GM12801 (cell line): ENCODE data around the gene DBNDD2.

Experiments used
- TF ChIP-seq, protein P1 (sequence below): IDR thresholded peaks from one replicate; pipeline ENCODE4 v1.5.1; 2011; ENCODE audit warnings: control low read depth; ENCODE audit not compliant: insufficient read length; ENCODE audit errors: extremely low read depth

DBNDD2 gene

DNA sequence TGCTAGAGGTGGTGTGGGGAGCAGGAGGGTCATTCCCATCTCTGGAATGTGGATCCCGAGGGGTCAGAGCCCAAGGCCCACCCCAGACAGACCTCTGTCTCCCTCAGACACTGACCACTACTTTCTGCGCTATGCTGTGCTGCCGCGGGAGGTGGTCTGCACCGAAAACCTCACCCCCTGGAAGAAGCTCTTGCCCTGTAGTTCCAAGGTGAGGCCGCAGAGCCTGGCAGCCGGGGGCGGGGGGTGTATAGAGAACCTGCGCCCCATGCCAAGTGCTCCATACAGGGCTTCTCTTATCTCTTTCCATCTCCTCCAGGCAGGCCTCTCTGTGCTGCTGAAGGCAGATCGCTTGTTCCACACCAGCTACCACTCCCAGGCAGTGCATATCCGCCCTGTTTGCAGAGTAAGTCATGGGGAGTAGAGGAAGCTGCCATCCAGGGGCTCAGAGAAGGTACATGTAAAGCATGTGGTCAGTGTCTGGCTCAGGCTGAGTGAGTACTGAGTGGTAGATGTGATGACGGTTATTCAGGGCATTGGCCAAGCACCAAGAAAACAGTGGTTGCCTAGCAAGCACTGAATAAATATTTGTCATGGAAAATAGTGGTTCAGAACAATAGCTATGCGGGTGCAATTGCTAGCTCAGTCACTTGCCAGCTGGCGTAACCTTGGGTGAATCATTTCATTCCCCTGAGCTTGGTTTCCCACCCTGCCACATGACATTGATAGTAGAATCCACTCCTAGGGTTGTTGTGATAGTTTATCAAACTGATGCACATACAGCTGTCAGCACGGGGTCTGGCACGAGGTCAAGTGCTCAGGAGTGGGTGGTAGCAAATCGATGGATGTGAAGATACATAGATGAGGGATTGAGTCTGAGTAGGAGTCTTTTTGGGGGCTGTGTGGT is 11.4 kb downstream of the DBNDD2 start:
- TF ChIP-seq, protein P1, sequence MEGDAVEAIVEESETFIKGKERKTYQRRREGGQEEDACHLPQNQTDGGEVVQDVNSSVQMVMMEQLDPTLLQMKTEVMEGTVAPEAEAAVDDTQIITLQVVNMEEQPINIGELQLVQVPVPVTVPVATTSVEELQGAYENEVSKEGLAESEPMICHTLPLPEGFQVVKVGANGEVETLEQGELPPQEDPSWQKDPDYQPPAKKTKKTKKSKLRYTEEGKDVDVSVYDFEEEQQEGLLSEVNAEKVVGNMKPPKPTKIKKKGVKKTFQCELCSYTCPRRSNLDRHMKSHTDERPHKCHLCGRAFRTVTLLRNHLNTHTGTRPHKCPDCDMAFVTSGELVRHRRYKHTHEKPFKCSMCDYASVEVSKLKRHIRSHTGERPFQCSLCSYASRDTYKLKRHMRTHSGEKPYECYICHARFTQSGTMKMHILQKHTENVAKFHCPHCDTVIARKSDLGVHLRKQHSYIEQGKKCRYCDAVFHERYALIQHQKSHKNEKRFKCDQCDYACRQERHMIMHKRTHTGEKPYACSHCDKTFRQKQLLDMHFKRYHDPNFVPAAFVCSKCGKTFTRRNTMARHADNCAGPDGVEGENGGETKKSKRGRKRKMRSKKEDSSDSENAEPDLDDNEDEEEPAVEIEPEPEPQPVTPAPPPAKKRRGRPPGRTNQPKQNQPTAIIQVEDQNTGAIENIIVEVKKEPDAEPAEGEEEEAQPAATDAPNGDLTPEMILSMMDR = no peak

DNA sequence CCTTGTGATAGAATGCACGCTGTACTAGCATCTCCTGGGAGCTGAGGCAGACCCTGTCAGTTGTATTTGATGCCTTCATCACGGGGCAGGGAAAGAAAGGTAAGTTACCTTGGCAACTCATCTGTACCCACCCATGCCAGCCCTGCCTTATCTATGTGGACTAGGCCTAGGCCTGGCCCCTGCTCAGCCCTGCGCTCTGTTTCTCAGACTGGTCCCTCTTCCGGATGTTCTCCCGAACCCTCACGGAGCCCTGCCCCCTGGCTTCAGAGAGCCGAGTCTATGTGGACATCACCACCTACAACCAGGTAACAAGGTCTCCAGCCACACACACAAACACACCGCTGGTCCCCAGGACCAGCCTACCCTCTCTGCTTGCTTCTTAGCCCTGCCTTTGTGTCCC is 12.0 kb downstream of the DBNDD2 start:
- TF ChIP-seq, protein P1 = no peak

DNA sequence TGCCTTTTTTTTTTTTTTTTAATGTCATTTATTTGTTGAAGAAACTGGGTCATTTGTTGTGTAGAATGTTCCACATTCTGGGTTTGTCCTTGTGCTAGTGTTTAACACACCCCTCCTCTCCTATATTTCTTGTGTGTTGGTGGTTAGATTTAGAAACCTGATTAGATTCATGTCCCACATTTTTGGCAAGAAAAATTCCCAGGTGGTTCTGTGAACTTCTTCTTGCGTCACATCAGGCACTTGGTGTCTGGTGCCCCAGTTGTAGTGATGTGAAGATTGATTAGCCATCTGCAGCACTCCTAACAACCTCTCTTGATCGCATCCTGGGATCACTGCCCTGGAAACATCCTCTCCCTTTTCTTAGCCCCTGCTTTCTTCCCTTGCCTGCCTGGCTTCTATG is 15.6 kb downstream of the DBNDD2 start:
- TF ChIP-seq, protein P1 = no peak

DNA sequence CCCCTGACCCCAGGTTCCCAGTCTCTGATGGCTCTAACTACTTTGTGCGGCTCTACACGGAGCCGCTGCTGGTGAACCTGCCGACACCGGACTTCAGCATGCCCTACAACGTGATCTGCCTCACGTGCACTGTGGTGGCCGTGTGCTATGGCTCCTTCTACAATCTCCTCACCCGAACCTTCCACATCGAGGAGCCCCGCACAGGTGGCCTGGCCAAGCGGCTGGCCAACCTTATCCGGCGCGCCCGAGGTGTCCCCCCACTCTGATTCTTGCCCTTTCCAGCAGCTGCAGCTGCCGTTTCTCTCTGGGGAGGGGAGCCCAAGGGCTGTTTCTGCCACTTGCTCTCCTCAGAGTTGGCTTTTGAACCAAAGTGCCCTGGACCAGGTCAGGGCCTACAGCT is 17.5 kb downstream of the DBNDD2 start:
- TF ChIP-seq, protein P1 = no peak

DNA sequence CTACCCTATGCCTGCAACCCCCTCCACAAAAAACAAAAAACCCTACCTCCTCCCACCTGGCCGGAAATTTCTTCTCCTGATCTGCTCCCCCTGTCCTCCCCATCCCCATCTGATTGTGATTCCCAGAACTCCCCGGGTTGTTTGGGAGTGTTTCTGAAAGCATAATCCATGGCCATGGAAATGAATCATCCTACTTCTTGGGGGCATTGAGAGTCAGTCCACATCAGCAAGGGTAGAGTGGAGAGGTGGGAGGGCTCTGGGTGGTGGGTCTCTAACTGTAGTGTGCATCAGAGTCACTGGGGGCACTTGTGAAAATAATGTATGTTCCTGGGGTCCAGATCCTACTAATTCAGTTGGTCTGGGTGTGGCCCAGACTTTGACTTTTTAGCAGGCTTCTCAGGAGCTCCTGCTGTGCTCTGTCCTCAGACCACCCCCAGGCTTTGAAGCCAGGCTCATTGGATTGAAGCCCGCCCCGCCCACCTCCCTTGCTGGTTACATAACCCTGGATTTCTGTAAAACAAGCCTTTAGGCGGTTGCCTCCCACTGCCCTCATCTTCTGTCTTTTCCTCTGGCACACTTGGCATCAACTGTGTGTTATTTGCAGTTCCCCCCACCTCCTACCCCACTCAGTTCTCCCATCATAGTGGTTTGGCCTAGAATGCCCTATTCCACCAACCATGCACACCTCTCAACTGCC is 18.4 kb downstream of the DBNDD2 start:
- TF ChIP-seq, protein P1 = no peak

DNA sequence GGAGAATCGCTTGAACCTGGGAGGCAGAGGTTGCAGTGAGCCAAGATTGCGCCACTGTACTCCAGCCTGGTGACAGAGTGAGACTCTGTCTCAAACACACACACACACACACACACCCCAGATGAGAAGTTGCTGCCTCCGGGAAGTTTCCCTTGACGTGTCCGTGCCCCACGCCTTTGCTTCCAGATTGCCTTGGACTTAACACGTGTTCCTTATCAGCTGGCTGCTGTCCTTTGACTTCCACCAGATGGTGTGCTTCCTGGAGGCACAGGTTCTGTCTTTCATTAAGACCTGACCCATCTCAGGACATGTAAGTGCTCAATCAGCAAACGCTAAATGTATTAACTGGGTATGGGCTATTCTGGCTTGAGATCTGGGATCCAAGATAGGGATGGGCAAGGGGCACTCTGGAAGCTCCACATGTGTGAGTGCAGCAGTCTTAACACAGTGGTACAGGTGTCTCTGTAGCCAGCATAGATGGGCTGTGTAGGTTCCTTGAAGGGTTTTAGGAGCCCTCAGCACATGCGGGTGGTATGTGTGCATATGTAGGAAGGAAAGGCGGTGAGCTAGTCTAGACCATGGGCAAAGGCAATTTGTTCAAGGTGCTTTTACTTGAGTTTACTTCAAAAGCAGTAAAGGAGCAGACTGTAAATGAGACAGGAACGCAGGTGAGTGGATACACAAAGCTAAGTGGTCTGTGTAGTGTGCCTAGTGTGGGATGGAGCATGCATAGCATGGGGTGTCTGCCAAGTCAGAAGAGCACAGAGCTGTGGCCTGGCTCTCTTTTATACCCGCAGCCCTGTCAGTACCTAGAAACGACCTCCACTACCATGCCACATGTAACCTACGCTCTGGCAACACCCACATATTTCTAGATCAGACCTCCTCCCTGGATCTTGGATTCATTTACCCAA is 19.4 kb downstream of the DBNDD2 start:
- TF ChIP-seq, protein P1 = no peak

DNA sequence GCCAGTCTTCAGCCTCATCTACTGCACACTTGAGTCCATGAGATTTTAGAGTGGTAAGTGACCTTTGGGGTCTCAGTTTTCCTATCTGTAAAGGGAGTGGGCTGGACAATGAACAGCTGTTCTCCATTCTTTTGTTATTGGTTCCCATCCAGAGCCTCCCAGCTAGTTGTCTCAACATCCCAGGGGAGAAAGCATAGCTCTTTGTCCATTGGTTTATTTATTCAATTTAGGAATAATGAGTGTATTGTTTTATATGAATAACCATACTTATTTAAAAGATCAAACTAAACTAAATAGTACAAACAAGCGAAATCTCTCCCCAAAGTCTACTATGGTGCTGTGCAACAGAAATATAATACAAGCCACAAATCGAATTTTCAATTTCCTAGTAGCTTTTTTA is 21.5 kb downstream of the DBNDD2 start:
- TF ChIP-seq, protein P1 = no peak
